Stimulated activated CD8-positive, alpha-beta memory T cell treated with anti-CD3 and anti-CD28 coated beads, Interleukin-2, amount 100 ng/mL, for 1 hour (primary cell): ENCODE data around the gene RTN4R.
A peak's percentile ranks its signal among the peaks of the same experiment; 100 is the strongest.

ENCODE experiments used
- DNase-seq, 2 donors: peaks; one replicate each; pipeline ENCODE4 v3.0.0-alpha.2; 2020; ENCODE audit warnings: low read depth in 2 of 2

The RTN4R gene

DNA sequence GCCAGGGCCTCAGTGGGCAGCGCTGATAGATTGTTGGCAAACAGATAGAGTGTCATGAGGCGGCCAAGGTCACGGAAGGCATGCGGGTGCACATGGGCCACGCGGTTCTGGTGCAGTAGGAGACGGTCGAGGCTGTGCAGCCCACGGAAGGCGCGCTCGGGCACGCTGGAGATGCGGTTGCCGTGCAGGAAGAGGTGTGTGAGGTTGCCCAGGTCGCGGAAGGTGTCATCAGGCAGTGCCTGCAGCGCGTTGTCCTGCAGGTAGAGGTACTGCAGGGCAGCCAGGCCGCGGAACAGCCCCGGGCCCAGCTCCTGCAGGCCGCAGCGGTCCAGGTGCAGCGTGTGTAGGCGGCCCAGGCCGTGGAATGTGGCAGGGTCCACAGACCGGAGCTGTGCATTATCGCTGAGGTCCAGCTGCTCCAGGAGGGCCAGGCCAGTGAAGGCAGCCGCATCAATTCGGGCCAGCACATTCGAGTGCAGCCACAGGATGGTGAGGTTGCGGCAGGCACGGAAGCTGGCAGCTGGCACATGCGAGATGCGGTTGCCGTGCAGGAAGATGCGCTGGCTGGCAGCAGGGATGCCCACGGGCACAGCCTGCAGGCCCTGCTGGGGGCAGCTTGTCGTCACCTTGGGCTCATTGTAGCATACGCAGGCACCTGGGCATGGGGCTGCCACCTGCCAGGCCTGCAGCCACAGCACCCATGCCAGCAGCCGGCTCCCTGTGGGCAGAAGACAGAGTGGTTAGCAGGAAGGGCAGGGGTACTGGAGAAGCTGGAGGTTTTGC, 25.5 kb downstream of the RTN4R start:
- DNase-seq = no peak

DNA sequence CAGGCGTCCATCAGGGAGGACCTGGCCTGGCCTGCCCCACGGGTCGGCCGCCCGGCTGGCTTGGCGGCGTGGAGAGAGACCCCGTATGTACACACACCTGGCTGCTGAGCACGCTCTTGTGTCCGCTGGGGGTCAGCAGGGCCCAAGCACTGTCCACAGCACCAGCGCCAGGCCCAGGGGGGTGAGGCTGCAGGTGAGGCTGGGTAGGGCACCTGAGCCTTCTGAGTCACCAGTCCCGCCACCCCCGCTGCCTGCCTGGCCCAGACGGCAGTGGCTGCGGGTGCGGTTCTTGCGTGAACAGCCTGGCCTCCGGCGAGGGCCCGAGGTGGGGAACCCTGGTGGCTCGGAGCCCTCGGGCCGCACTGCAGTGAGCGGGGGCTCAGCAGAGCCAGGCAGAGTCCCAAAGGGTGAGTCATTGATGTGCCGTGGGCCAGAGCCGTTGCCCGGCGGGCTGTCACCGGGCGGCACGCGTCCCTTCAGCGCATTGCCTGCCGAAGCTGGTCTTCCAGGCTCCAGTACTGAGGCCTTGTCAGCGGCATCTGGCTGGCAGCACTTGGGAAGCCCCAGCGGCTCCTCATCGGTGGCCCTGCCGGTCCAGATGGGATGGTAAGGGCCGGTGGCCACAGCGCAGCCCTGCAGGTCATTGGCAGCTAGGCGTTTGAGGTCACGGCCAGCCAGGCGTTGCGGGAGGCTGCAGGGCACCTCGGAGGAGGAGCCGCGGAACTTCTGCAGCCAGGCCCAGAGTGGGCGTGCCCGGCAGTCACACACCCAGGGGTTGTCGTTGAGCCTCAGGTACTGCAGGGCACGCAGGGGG, 26.3 kb downstream of the RTN4R start:
- DNase-seq = no peak

DNA sequence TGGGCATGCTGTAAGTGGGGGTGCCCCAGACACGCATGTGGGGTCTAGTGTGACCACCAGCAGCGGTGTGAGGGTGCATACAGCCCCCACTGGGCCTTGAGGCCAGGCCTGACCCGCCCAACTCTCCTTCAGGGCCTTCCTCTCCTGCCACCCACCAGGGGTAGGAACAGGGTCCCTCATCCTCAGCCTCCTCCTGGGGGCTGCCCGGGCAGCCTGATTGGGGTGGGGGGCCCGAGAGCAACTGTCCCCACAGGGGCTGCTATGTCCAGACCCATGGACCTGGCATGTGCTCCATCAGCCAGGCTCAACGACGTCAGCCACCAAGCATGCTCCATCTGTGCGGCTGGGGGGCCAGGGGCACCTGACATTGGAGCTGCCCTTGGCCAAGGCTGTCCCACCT, 27.2 kb downstream of the RTN4R start:
- no peak for DNase-seq

DNA sequence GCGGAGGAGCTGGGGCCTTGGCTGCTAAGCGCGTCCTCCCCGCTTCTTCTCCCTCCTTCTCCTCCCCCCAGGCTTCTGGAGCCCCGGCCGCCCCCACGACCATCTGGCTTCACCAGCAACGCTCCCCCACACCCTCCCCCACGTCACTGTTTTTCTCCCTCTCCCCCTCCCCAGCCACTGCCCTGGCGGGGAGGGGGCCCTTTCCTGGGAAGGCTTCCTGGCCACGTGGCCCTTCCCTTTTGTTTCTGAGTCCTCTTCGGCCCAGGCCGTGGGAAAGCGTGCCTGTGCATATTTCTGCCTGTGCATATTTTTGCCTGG, 27.7 kb downstream of the RTN4R start:
- DNase-seq = no peak

DNA sequence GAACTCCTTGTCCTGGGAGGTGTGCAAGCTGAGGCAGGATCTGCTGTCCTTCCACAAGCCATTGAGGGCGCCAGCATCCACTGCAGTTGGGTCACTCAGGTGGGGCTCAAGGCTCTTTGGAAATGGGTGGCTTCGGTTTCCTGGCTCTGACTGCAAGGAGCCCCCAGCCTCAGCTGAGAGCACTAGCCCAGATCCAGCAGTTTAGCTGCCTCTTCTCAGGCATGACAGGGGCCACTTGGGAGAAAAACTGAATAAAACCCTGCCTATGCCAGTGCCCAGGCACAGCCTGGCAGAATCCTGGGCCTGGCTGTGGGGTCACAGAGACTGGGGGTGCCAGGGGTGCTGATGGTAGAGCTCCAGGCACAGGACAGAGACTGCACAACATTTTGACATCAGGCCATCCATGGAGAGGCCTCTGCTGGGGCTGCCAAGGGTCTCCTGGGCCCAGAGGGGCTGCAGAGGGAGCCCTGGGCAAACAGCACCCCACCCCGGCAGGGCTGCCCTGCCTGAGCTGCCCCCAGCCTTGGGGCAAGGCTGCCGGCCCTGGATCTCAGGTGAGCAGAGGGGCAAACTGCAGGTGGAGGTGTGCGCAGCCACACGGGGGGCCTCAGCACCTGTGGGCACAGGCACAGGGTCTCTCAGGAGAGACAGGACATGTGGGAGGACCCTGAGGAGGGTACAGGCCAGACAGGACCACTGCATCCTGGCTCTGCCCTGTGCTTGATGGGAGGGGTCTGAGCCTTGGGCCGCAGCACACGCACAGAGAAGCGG, 28.3 kb downstream of the RTN4R start:
- DNase-seq = no peak

DNA sequence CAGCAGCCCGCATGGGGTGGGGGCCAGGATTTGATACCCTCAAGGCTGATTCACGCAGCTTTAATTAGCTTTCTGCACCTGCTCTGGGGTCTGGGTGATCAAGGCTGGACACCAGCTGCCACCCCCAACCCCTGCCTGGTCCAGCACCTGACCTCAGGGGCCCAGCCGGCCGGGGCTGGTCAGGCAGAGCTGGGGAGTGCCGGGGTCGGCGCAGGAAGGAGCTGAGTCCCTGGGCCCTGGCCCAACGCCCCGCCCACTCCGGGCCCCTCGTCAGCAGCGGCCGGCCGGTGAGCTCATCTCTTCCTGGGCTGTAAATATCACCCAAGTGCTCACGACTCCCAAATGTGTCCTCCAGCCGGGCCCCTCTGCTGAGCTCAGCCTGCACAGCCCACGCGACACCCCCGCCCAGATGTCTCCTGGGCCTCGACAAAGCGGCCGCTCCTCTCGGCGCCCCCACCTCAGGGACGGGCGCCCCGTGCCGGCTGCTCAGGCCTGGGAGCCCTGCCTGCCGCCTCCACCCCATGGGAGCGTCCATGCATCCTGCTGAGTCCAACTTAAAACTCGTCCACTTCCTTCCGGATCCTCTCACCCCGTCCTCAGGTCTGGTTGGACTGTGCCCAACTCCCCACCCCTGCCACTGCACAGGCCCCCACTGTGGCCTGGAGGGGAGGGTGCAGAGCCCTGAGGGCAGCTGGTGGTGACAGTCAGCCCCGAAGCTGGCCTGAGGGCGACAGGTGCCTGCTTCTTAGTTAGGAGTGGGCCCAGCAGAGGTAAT, 29.0 kb downstream of the RTN4R start:
- DNase-seq = no peak

DNA sequence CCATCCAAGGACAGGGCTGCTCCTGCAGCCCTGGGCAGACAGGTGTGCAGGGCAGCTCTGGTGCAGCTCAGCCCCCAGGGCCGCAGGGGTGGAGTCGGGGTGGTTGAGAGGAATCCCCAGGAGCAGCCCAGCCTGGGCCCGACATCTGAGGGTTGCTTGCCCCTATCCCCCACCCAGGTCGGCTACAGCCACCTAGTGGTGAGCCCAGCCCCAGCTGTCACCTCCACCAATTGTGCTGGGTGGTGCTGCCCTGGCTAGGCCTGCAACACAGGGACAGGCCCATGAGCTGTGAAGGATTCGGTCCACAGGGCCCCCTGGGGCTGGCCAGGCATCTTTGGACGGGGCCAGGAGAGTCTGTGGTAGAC, 29.6 kb downstream of the RTN4R start:
- DNase-seq = peak in 1 of 2 donors; percentile 24

DNA sequence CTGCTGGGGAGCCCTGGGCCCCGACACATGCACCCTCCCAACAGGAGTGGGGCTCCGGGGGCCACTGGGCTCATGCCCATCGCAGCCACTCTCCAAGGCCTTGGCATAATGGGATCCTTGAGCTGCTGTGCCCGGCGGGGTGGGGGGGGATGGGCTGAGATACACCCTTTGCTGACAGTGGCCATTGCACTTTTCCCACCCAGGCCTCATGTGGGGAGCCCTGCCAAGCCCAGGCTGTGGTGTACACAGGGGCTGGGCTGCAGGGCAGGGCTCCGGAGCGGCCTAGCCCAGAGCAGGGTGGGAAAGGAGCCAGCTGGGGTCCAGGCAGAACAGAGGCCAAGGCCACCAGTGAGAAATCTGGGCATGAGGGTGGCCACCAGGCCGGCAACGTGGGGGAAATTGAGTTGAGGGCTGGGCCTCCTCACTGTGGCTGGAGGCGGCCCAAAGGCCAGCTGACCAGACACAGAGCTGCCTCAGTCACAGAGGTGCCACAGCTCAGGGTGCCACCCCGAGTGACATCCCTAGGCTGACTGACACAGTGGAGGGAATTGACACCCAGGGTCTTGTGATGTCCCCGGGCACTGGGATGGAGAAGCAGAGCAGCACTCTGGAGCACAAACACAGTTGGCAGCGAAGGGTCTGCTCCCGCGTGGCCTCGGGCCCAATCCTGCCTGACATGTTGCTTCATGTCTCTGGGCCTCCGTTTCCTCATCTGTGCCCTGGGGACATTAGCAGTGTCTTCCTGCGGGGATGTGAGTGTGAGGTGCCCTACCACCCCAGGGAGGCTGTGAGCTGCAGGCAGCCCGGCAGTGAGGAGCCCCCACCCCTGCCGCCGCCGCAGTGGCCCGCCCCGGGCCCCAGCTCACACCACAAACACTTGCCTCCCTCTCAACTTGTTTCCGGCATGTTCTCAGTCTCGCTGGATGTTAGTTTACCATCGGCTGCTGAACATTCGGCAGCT, 30.4 kb downstream of the RTN4R start:
- no peak for DNase-seq

DNA sequence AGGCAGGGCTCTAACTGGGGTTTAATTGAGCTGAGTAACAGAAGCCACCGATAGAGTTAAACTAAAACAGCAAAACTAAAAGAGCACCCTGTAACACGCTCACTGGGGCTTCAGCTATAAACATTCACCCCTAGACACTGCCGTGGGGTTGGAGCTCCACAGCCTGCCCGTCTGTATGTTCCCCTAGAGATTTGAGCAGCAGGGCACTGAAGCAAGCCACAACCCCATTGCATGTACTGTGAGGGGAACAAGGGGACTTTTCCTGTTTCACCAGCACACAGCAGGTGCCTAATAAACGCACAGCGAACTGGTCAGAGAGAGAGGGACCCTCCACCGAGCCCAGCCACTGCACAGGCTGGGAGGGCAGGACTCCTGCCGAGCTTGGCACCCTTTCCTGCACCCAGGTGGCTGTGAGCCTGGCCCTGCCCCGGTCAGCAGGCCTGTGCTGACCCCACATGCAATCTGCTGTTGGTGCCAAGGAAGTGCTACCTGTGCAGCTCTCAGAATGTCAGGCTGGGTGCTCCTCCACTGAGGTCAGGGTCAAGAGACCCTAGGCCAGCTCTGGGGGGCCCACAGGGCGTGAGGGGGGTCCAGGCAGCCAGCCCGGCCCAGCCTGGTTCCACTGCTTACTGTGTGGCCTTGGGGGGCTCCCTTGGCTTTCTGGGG, 31.9 kb downstream of the RTN4R start:
- DNase-seq = no peak

DNA sequence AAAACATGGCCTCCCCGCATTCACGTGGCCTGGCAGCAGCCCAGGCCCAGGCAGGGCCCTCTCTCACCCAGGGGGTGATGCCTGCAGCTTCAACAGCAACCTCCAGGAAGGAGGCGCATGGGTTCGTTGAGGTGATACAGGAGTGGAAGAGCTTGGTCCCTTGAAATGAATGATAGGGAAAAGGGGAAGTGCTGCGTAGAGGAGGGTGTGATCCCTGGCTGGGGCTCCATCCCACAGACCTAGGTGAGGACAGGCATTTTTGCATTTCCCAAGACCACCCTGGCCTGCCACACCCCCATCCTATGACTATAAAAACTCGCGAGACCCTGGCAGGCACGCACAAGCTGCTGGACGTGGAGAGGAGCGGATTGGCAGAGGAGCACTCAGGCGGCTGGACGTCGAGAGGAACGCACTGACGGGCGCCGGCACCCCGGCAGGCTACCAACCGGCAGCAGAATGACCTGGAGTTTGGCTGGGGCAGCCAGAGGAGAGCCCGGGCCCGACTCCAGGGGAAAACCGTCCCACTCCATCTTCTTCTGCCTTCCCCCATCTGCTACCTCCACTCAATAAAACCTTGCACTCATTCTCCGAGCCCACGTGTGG, 32.6 kb downstream of the RTN4R start:
- no peak for DNase-seq

DNA sequence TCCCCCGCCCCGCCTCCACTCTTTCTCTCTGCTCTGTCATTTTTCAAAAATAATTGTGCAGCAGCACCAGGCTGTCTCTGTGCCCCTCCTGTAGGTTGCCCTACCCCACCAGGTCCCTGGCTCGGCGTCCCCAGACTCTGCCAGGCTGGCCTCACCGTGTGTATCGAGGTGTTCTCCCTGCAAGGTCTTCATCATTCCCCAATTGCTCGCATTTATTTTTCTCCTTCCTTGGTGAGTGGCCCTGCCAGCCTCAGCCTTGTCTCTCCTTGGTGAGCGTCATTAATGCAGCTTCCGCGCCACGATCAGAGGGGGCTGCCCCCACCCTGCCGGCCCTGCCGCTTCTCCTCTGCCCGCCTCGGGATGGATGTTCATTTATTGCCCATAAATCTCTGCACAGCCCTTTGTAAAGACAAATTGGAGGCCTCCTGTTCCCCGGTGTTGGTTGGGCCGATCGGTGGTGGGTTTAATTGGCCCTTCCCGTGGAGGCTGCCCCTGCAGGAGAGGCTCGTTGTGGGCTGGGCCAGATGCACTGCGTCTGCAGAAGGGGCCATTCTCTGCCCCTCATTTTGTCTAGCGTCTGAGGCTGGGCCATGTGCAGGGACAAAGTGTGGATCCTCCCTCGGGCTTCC, 33.2 kb downstream of the RTN4R start:
- no peak for DNase-seq

DNA sequence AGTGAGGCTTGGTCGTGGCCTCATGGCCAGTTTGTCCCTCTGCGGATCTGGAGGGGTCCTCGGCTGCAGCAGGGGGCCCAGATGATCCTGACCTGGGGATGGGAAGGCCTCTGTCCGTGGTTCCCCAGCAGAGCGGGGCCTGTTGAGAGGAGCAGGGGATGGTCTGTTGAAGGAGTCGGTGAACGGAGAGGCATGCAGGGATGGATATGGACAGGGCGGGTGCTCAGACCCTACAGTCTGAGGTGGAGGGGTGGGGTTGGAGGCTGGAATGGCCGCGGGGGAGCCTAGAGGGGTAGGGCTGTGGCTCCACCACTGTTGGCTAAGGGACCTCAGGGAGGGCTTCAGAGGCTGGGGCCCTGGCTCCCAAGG, 33.8 kb downstream of the RTN4R start:
- DNase-seq = no peak

DNA sequence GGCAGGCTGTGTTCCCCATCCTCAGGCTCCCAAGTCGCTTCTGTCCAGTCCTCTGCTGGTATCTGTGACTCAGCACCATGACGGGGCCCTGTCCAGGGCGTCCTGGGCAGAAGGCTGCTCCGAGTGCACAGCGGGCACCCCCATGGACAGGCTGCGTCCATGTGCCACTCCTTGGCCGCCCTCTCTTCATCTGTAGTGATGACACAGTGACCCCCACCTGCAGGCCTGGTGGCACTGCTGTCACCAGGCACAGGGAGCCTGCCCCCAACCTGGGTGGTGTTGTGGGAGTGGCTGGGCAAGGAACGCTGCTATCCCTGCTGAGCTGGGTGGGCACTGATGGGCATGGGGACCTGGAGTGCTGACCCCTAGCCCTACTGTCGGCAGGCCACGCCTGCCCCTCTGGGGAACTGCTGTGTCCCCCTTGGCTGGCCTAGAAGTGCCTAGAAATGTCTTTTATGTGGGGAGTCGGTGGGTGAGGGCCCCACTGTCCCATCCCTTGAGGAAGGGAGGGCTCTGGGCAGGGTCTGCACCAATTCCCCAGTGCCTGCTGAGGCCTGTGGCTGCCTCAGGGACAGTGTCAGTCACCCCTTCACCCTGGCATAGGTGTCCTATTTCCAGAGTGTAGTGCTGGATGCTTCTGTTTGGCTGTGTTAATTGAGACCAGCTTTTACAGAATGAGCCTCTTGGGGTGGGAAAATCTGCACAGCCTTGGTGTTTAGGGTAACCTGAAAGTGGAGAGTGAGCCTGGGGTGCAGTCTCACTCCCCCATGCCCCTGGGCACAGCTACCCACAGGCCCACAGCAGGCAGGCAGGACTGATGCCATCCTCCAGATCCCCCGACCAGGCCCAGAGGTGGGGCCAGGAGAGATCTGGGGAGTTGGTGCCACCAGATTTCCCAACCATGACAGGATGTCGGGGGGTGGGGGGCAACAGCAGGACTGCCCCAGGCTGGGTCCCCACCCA, 34.5 kb downstream of the RTN4R start:
- DNase-seq = no peak

DNA sequence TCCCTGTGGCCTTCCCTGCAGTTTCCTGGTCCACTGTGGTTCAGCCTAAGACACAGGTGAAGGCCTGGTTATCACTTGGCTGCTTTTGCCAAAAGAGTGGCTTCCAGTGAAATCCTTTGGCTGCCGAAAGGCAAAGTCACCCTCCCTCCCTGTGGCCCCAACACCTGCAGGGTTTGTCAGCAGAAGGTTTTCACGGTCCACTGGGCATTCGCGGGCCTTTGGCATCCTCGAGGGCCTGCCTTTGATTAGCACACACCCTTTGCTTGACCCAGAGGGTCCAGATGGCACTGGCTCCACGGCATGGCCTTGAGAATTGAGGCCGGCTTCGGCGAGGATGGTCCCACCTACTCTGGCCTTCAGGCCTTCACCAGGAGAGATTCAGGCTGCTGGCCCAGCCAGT, 35.3 kb downstream of the RTN4R start:
- DNase-seq = no peak

DNA sequence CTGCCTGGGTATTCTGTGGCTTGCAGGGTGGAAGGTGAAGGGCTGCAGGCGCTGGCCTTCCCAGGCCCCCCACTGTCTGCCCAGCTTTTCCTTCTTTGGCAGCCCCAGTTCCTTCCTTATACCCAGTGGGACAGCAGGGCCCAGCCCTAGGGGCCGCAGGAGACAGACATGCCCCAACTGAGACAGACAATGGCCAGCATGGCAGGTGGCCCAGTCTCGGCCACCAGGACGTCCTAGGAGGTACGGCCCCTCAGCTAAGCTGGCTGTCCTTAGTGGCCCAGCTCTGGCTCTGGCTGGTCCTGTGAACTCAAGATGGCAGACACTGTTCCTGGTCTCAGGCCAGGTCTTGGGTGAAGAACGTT, 35.9 kb downstream of the RTN4R start:
- DNase-seq = no peak

DNA sequence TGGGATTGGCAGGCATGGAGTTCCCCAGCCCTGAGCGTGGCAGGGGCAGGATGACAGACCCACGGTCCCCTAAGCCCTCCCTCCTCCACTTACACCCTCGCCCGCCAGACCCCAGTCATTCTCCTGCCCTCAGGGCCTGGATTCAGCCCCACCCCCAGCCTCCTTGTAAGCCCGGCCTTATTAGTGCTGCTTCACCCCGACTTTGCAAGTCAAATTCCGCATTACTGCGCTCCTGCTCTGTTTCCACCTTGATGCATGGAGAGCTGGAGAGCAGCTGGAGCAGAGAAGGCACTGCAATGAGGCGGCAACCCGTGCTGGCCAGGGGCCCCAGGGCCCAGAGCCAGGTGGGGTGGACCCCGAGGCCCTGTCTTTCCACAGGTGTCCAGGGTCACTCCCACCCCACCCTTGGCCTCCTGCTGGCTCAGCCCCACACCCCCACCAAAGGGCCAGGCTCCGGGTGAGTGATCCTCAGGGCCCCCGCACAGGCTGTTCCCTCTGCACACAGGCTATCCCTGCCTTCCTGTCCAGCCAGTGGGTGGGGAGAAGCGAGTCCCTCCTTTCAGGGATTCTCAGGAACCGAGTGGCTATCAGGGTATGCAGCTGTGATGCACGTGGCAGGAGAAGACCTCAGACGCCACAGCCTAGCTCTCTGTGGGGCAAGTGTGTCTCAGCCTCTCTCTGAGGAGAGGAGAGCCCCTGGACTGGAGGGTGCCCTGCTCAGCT, 36.4 kb downstream of the RTN4R start:
- no peak for DNase-seq

DNA sequence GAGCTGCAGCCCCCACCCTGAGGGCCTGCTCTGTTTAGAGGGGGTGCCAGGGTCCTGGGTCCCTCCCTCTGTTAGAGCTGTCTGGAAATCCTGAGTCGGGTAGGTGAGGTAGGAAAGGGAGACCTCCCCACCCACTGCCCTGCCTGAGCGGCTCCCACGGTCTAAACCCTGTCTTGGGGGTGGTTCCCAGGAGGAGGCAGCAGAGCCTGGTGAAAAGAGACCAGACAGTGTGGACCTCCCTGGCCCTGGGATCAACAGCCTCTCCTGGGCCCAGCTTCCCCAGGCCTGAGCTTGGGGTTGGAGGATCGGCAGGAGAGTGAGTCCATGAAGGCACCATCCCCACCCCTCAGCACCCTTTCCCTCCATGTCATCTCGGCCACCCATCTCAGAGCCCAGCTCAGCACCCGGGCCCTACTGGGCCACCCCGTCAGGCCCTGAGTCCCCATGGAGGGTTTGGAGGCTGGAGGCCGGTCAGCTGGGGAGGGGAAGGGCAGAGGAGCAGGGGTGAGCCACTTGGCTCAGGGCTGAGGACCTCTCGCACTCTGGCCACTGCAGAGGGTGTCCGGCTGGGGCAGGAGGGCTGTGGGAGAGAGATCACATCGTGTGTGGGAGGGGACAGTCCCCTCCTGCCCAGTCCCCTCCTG, 37.2 kb downstream of the RTN4R start:
- no peak for DNase-seq
